SHP77 (cell line): ENCODE data around the gene SEMA3F.
"Not testable (repeated sequence)": the region's sequence is repeated elsewhere in the genome, so short reads cannot be mapped to it uniquely, and the experiment has no call there.

Source experiments
- DNase-seq, 2 experiments: peaks; one replicate each; lab custom pipeline; 2025; lab: John Stamatoyannopoulos, UW

SEMA3F gene

DNA sequence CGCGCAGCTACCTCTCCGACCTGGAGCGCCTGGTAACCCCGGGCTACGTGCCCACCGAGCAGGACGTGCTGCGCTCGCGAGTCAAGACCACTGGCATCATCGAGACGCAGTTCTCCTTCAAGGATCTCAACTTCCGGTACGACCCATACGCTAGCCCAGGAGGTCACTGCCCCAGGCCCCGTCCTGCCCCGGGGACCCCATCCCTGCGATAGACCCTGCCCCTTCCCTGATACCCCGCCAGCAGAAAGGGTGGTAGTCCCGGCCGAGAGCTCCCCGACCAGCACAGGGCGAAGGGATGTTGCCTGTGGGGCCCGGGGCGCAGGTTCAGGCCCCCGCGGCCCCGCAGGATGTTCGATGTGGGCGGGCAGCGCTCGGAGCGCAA lies 38.6 kb downstream of the SEMA3F start:
- no peak for DNase-seq

DNA sequence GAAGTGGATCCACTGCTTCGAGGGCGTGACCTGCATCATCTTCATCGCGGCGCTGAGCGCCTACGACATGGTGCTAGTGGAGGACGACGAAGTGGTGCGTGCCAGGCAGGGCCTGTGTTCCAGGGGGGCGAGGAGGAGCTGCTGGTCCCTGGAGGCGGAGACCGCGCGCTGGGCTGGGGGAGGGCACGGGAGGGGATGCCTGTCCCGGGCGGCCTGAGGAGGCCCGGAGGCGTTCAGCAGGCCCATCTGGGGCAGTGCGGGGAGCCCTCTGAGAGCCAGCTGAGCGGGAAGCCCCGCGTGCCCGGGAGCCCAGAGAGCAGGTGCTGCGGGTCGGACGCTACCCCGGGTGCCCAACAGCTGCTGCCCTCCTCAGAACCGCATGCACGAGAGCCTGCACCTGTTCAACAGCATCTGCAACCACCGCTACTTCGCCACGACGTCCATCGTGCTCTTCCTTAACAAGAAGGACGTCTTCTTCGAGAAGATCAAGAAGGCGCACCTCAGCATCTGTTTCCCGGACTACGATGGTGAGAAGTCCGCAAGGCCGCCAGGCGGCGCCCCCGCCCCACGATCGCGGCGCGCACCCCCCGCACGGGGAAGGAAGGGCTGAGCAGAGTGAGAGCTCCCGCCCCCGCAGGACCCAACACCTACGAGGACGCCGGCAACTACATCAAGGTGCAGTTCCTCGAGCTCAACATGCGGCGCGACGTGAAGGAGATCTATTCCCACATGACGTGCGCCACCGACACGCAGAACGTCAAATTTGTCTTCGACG lies 39.2 kb downstream of the SEMA3F start:
- DNase-seq, result peak; percentile 30 to 62

DNA sequence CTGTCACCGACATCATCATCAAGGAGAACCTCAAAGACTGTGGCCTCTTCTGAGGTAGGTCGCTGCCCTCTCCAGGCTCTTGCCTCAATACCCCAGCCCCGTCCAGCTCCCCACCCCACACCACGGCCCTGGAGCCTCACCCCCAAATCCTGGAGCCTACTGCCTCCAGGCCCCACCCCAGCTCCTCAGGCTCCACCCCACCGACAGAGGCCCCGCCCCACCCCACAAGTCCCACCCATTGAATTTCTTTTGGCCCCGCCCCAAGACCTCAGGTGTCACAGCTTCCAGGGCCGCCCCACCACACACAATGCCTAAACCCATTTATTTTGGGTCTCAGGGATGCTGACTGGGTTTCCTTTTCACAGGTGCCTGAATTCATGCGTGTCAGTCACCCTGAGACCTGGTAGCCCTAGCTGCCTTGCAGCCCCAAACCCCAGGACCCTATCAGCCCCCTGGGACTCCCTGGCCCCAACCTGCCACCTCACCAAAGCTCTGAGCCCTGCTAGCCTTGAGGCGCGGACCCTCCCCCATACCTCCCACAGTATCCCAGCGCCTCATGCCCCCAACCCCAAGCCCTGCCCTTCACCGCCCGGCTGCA lies 39.9 kb downstream of the SEMA3F start:
- DNase-seq, result peak in 1 of 2 experiments; percentile 28

DNA sequence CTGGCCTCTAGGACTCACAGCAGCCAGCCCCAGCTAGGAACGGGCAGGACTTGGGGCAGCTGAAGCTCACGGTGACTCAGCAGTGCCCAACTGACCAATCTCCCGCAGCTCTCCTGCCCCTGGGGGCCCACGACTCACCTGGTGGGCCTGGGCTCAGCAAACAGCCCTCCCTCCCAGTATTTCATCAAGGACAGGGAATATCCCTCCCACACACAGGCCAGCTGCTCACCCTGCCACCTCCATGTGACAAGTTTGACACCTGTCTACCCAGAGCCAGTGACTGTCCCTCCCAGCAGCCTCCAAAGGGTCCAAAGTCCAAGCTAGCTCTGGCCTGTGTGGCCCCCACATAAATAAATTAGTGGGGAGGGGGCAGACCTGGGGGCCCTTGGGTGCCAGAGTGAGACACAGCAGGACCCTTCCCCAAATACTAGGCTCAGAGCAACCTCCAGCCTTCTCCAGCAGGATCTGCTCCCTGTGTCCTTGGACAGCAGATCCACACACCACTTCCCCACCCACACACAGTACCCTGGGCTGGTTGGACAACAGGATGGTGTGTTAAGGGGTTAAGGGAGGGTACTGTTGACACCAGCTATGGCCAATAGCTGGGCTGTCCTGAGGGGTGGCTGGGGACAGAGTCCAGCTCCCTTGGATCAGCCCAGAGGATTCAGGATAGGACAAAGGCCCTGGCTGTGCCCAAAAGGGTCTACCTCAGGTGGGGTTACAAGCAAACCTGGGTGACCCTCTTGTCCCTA lies 40.6 kb downstream of the SEMA3F start:
- peak; percentile 47 to 49 for DNase-seq

DNA sequence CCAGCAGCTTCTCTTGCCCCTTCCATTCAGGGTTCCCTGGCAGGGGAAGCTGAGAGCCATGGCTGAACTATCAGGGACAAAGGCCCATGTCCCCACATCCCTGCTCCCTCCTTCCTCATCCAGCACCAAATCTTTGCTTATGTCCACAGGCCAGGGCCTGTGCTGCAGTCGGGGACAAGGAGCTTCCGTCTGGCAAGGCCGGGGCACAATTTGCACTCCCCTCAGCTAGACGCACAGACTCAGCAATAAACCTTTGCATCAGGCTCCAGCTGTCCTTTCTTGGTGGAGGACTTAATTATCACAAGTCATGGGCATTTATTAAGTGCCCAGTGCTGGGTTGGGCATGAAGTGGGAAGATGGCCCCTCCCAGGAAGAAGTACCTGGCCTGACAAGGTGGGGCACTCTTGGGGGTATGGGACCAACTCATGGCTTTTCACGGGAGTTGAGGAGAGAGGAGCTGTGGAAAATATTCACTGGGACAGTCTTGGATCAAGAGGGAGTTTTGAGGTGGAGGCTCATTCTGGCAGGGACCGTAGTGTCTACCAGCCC lies 41.2 kb downstream of the SEMA3F start:
- DNase-seq, result no peak

DNA sequence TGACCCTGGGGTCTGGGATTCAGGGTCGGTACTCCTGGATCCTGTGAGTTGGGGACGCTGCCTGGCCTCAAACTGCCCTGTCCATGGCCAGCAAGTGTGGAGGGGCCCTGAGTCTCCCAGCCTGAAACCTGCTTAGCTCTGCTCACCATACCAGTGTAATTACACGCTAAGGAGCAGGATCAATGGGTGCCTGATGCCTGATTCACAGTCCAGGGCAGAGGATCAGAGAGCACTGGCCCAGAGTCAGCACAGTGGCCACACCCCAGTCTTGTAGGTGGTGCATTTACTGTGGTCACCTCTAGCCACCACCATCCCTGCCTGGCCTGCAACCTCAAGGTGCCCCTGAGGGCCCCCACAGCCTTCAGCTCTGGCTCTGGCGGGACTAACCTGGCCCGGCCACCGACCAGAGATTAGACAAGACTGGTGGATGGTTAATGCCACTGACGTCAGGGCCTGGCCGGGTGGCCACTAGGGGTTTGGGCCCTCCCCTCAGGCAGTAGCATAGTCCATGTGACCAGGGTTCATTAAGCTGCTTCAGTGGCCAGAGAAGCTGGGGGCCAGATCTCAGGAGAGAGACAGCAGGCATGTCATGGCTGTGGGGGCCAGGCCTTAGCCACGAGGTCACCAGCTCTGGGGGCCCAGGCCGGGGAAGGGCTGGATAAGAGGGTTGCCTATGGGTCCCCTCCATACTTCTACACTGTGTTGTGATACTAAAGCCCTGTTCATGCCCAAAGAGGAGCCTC lies 46.6 kb downstream of the SEMA3F start:
- DNase-seq, result peak; percentile 31 to 40

DNA sequence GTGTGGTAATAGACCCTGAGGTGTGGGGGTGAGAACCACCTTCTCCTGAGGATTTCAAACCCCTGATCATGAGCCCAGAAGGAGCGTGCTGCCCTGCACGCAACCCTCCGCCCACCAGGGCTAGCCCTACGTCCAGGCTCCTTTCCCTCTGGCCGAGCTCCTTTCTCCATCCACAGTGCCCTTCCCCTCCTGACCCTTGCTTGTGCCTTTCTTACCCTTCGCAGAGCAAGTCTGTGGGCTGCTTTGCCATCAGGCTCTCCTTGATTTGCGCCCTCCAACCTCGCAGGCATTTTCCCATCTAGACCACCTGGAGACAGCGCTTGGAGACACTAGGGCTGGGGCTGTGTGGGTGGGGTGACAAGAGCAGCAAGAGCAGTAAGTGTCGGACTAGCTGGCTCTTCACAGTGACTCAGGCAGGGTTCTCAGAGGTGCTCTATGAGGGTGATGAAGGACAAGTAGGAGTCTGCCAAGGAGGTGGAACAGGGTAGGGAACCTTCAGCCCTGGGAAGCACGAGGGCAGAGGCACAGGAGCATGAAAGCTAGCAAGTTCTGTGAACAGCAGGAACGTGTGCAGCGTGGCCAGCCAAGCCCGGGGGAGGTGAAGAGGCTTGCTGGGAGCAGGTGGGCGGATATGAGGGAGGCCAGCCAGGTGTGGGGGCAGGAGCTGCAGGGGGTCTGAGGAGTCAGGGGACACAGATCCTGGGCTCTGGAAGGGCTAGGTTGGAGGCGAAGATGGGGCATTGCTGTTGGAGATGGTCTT lies 47.4 kb downstream of the SEMA3F start:
- peak; percentile 11 to 54 for DNase-seq

DNA sequence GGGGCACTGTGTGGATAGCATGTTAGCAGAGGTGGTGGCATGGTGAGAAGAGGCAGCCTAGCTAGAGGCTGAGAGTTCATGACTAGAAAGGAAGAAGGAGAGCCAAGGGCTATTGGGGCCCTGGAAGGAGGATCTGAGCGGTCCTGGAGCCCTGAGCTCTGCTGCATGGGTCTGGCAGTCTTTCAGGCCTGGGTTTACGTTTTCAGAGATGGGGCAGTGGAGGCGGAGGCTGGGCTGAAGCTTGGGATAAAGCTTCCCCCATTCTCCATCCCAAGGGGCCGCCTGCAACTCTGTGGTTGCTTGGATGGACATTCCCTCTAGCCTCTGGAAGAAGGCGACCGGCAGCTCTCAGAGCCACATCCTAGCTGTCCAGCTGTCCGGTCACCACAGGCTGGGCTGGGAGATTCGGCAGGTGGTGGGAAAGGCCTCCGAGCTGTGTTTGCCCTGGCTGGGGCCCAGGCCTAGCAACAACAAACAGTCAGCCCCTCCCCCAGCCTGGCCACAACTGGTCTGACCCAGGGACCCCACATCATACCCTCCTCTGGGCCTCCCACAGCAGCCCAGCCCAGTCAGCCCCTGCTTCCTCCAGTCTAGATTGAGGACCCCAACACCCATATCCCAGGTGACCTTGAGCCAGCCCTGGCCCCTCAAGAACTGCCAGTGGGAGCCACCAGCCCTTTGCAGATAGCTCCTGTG lies 48.1 kb downstream of the SEMA3F start:
- peak; percentile 60 to 74 for DNase-seq

DNA sequence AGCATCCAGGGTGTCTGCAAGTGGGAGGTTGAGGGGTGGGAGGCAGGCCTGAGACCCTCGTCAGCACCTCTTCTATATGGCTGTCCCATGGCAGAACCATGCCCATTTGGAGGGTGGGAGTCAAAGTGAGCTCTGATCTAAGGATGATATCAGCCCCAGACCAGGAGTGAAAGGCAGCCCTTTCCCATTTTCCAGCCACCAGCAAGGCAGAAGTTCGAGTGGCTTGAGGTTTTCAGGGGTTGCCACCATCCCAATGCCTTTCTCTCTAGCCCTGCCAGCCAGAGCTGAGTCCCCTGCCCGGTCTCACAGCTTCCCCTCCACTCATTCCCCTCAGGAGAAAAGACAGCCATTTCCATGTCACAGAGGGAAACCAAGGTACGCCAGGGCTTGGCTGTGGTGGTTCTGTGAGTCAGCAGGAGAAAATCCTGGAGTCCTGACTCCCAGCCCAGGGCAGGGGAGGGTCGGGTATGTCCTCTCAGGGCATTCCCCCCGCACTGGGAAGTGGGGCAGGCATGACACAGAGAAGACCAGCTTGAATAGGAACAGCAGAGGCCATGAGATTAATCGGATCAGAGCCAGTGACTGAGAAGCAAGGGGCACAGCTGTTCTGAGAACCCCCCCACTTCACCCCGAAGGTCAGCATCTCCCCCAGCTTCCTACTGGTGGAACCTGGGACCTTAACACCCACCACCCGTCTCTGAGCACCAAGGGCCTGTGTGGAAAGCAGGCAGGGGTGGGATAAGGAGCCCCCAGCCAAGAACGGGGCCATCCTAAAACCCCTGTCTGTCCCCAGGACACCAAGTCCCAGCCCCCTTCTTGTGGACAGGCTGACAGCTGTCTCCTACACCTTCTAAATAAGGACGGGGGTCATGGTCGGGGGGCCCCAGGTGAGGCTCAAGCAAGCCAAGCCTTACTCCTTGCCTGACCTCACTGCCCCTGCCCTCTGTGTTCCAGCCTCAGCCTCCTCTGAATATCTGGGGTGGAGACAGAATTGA lies 49.0 kb downstream of the SEMA3F start:
- DNase-seq, result no peak

DNA sequence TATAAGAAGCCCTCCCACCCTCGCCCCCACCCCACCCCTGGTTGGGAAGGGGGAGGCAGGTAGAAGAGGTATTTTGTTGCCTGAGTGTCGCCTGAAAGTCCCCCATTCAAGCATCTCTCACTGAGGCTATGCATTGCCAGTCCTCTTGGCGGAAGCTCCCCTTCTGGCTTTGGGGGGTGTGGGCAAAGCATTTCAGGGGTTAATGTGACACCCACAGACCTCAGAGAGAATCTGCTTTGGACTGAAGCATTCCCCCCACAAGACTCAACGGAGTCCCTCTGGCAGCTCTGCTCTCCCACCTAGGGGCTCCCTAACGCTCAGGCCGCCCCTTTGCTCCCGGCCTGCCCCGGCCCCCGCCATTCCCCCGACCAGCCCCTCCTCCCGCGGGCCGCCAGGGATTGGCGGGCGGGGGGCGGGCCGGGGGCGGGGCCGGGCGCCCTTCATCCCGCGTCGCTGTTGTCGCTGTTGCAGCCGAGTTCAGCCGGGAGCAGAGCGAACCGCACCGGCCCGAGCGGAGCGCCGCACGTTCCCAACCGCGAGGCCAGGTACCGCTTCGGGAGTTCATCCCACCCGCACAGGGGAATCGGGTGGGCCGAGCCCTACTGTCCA lies 49.8 kb downstream of the SEMA3F start, which contains the start of gene SLC38A3:
TSS of gene SLC38A3 (plus strand) at position 468 of the 609 bp plus-strand sequence. CDS start 8,929 bp downstream, outside the sequence.
- DNase-seq, result peak; percentile 6 to 33

DNA sequence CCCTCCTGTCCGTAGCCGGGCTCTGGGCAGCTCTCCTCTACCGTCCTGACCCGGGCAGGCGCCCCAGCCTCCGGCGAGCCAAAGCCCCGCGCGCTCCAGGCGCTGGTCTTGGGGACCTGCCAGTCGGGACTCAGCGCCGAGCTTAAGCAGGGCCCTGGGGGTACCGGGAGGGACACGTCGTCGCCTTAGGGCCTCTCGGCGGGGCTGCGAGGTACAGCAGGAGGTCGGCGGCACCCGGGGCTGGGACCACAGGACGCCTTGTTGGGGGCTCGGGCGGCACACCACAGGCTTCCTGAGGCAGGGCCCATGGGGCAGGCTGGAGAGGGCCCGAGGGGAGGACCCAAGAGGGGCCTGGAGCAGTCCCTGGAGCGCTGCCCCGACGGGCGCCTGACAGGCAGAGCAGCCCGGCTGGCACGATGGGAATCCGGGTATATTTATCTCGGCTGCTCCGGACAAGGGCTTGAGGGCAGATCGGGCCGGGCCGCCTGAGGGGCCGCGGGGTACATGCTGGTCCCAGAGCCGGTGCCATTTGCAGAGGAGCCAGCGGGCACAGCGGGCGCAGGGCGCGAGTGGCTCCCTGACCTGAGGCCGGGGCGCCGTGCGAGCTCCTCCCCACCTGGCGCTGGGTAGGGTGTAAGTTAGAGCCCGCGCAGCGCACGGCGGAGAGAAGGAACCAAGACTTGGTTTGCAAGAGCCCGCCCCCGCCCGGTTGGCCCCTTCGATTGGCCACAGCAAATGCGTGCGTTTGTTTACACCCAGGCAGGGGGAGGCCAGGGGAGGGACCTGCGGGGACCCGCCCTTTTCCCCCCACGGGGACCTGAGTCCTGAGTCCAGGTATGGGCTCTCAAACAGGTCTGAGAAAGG lies 50.5 kb downstream of the SEMA3F start:
- DNase-seq, result peak in 1 of 2 experiments; percentile 17

DNA sequence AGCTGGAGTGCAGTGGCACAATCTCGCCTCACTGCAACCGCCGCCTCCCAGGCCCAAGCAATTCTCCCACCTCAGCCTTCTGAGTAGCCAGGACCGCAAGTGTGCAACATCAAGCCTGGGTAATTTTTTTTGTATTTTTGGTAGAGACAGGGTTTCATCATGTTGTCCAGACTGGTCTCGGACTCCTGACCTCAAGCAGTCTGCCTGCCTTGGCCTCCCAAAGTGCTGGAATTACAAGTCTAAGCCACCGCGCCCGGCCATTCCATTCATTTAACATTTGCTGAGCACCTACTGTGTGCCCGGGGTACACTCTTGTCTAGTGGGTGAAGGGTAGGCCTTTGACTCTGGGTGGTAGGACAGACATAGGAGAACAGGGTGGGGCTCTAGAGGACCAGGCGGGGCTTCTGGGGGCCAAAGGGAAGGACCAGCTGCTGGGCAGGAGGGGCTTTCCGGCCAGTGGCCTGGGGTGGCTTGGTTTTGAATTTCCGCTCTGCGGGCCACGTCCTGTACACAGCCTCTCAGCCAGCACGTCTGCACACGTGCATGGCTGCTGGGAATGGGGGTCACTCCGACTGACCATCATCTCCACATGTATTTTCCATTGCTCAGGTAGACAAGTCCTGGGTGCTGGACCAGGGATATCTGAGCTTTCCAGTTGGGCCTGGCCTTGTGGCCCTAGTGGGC lies 52.4 kb downstream of the SEMA3F start:
- no peak for DNase-seq

DNA sequence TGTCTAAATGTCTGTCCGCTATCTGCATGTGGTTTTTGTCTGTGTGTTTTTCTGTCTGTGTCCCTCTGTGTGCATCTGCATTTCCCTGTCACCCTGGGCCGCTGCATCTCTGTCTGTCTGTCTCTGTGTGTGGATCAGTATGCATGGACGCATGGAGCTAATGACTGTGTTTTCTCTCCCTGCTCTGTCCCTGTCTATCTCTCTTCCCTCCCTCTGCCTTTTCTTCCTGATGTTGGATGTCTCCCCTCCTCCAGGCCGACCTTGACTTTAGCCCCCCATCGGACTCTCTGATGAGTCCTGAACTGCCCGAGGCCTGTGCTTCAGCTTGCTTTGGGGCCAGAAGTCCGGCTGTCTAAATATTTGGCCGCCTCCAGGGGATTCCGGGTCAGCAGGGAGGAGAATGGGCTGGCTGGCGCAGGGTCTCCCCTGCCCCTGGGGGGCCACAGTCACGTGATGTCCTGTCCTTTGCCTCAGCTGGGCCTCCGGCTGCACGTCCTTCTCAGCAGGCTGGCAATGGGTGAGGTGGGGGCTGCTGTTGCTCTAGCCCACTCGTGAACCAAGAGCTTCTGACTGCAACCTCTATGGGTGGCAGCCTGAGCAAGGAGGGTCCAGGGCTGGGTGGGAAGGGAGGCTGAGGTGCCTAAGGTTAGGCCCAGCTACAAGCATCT lies 53.7 kb downstream of the SEMA3F start:
- DNase-seq, result no peak

DNA sequence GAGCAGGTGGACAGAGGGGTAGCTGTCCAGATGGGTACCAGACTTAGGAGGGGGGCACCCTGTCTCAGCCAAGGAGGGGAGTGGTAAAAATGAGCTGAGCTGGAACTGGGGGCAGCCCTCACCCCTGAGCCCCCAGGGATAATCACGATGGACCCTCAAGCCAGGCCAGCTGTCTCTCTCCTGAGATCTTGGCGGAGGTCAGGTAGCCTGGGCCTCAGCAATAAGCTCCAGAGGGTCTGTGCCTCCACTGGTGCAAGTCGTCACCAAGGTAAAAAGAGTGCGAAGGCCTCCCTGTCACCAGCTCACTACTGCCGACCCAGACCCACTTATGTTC lies 55.0 kb downstream of the SEMA3F start:
- no peak for DNase-seq

DNA sequence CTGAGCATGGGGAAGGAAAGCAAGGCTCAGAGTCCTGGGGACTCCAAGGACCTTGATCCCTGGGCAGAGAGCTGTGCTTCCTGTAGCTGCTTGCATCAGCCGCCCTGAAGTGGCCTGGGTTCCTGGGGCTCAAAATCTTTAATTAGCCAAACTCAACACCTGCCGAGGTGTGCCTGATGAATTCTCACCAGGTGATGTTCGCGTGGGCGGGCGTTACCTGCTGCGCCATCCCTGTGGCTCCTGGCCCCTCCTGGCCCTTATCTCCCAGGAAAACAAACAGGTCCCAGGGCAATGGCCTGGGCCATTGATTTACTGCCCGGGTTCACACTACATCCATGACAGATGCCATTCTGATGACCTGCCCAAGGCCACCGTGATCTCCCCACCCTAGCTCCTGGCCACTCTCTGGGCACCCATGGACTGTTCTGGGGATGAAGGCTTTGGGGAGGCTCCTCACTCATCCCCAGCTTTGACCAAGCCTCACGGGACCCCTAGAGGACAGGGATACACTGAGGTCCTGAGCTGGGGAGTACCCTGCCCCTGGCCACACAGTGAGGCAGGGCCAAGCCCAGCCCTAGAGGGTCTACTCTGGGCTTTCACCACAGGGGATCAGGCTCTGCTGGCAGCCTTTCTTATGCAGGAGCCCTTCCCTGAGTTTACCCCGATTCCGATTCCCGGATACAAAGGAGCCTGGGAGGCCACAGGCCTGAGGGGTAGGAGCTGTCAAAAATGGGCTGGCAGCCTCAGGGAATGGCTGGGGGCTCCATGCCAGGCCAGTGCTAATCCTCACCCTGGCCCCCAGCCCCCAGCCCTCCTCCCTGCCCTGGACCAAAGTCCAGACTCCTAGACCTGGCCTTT lies 55.6 kb downstream of the SEMA3F start:
- DNase-seq, result no peak

DNA sequence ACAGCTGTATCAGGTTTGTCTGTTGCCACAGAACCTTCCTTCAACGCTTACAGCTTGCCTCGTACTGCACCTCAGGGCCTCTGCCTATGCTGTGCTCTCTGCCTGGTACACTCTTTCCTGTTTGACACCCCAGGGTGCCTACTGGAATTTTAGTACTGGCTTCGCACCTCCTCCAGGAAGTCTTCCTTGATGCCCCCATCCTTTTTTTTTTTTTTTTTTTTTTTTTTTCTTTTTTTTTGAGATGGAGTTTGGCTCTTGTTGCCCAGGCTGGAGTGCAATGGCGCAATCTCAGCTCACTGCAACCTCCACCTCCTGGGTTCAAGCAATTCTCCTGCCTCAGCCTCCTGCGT lies 56.2 kb downstream of the SEMA3F start:
- not testable (repeated sequence) for DNase-seq
